ENCODE measurements around the gene DCHS2. TPM values are rescaled to one million over a fixed set of nuclear protein-coding genes. Genes with fewer than 3 reads are reported as not detected.

DCHS2 gene
- total and polyA plus RNA-seq, 2 experiments from 2014 or later: 0.21 to 7.6 TPM

DNA sequence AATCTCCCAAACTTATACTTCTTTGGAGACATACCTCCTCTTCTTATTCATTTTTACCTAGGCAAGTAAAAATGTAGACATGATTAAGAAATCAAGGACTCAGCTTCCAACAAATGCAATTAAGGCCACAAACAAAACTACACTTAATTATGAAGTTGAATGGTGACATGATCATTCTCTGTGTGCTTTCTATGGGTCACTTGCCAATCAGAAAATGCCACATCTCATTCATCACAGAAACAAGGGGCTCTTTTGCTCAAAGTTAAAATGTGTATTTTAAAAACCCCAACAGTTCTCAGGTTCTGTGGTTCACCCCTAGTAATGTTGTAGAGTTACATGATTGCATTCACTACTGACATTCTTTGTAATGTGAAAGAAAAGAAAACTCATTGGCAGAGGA is 273.5 kb downstream of the DCHS2 start:
- ATAC-seq: no peak
- H3K27ac ChIP-seq (ENCODE audit: low read depth): no peak overlapping the region
- no peak for DNase-seq (ENCODE audit: low spot score)

More for the DNA sequence above, 273.5 kb downstream of the DCHS2 start:
- no peaks in the 10 kb centered on the region for H3F3A ChIP-seq (replicated peaks; ENCODE audit: low read depth)
- 0 out of 2 replicates have a peak, but pooled peaks cover 5% of the 10 kb centered on the region for H3K36me3 ChIP-seq (ENCODE audit: insufficient read depth)
- Mint-ChIP-seq H3K4me1 (no peaks in the 10 kb centered on the region), H3K4me3 (no peak overlapping the region), H3K36me3 (ENCODE audit: low read depth) (peaks cover 10% of the 10 kb centered on the region; the same call in 2 of the 3 replicates), H3K9me3 (peaks cover 11% of the 10 kb centered on the region), H3K27me3 (ENCODE audit: insufficient read depth, low read depth, poor library complexity) (no peaks in the 10 kb centered on the region), H3K27ac (no peak overlapping the region)
- no peaks in the 10 kb centered on the region for H4K20me1 ChIP-seq (replicated peaks; ENCODE audit: insufficient read depth)
- no peaks in the 10 kb centered on the region for H3K27me3 ChIP-seq (ENCODE audit: insufficient read depth)
- no peak overlapping the region for H3K4me3 ChIP-seq
- H3K4me1 ChIP-seq (ENCODE audit: insufficient read depth): no peaks in the 10 kb centered on the region
- TF ChIP-seq, protein P1, sequence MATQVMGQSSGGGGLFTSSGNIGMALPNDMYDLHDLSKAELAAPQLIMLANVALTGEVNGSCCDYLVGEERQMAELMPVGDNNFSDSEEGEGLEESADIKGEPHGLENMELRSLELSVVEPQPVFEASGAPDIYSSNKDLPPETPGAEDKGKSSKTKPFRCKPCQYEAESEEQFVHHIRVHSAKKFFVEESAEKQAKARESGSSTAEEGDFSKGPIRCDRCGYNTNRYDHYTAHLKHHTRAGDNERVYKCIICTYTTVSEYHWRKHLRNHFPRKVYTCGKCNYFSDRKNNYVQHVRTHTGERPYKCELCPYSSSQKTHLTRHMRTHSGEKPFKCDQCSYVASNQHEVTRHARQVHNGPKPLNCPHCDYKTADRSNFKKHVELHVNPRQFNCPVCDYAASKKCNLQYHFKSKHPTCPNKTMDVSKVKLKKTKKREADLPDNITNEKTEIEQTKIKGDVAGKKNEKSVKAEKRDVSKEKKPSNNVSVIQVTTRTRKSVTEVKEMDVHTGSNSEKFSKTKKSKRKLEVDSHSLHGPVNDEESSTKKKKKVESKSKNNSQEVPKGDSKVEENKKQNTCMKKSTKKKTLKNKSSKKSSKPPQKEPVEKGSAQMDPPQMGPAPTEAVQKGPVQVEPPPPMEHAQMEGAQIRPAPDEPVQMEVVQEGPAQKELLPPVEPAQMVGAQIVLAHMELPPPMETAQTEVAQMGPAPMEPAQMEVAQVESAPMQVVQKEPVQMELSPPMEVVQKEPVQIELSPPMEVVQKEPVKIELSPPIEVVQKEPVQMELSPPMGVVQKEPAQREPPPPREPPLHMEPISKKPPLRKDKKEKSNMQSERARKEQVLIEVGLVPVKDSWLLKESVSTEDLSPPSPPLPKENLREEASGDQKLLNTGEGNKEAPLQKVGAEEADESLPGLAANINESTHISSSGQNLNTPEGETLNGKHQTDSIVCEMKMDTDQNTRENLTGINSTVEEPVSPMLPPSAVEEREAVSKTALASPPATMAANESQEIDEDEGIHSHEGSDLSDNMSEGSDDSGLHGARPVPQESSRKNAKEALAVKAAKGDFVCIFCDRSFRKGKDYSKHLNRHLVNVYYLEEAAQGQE (IDR thresholded peaks at IDR 0.05; ENCODE audit: unreplicated experiment): no peak
- TF ChIP-seq STAT1 (IDR thresholded peaks at IDR 0.05; ENCODE audit: unreplicated experiment) (no peak), CREB1 (CRISPR knock-in tag; IDR thresholded peaks at IDR 0.05; ENCODE audit: low read depth) (no peak), EZH2phosphoT487 (IDR thresholded peaks at IDR 0.05; ENCODE audit: unreplicated experiment) (no peak), ZNF114 (CRISPR knock-in tag; IDR thresholded peaks at IDR 0.05) (no peak), POLR2AphosphoS5 (IDR thresholded peaks at IDR 0.05; ENCODE audit: low read depth) (no peak), ETS1 (IDR thresholded peaks at IDR 0.05) (no peak), NANOG (IDR thresholded peaks at IDR 0.05; ENCODE audit: borderline replicate concordance) (no peak), JUNB (IDR thresholded peaks at IDR 0.05; ENCODE audit: unreplicated experiment) (no peak), ZNF331 (CRISPR knock-in tag; IDR thresholded peaks at IDR 0.05; ENCODE audit: low read depth) (no peak), EZH2 (IDR thresholded peaks at IDR 0.05; ENCODE audit: low read depth, unreplicated experiment) (no peak)
- TF ChIP-seq, protein P2, sequence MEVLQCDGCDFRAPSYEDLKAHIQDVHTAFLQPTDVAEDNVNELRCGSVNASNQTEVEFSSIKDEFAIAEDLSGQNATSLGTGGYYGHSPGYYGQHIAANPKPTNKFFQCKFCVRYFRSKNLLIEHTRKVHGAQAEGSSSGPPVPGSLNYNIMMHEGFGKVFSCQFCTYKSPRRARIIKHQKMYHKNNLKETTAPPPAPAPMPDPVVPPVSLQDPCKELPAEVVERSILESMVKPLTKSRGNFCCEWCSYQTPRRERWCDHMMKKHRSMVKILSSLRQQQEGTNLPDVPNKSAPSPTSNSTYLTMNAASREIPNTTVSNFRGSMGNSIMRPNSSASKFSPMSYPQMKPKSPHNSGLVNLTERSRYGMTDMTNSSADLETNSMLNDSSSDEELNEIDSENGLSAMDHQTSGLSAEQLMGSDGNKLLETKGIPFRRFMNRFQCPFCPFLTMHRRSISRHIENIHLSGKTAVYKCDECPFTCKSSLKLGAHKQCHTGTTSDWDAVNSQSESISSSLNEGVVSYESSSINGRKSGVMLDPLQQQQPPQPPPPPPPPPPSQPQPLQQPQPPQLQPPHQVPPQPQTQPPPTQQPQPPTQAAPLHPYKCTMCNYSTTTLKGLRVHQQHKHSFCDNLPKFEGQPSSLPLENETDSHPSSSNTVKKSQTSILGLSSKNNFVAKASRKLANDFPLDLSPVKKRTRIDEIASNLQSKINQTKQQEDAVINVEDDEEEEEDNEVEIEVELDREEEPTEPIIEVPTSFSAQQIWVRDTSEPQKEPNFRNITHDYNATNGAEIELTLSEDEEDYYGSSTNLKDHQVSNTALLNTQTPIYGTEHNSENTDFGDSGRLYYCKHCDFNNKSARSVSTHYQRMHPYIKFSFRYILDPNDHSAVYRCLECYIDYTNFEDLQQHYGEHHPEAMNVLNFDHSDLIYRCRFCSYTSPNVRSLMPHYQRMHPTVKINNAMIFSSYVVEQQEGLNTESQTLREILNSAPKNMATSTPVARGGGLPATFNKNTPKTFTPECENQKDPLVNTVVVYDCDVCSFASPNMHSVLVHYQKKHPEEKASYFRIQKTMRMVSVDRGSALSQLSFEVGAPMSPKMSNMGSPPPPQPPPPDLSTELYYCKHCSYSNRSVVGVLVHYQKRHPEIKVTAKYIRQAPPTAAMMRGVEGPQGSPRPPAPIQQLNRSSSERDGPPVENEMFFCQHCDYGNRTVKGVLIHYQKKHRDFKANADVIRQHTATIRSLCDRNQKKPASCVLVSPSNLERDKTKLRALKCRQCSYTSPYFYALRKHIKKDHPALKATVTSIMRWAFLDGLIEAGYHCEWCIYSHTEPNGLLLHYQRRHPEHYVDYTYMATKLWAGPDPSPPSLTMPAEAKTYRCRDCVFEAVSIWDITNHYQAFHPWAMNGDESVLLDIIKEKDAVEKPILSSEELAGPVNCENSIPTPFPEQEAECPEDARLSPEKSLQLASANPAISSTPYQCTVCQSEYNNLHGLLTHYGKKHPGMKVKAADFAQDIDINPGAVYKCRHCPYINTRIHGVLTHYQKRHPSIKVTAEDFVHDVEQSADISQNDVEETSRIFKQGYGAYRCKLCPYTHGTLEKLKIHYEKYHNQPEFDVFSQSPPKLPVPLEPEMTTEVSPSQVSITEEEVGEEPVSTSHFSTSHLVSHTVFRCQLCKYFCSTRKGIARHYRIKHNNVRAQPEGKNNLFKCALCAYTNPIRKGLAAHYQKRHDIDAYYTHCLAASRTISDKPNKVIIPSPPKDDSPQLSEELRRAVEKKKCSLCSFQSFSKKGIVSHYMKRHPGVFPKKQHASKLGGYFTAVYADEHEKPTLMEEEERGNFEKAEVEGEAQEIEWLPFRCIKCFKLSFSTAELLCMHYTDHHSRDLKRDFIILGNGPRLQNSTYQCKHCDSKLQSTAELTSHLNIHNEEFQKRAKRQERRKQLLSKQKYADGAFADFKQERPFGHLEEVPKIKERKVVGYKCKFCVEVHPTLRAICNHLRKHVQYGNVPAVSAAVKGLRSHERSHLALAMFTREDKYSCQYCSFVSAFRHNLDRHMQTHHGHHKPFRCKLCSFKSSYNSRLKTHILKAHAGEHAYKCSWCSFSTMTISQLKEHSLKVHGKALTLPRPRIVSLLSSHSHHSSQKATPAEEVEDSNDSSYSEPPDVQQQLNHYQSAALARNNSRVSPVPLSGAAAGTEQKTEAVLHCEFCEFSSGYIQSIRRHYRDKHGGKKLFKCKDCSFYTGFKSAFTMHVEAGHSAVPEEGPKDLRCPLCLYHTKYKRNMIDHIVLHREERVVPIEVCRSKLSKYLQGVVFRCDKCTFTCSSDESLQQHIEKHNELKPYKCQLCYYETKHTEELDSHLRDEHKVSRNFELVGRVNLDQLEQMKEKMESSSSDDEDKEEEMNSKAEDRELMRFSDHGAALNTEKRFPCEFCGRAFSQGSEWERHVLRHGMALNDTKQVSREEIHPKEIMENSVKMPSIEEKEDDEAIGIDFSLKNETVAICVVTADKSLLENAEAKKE (CRISPR knock-in tag; IDR thresholded peaks at IDR 0.05): no peak
- TF ChIP-seq, protein P3, sequence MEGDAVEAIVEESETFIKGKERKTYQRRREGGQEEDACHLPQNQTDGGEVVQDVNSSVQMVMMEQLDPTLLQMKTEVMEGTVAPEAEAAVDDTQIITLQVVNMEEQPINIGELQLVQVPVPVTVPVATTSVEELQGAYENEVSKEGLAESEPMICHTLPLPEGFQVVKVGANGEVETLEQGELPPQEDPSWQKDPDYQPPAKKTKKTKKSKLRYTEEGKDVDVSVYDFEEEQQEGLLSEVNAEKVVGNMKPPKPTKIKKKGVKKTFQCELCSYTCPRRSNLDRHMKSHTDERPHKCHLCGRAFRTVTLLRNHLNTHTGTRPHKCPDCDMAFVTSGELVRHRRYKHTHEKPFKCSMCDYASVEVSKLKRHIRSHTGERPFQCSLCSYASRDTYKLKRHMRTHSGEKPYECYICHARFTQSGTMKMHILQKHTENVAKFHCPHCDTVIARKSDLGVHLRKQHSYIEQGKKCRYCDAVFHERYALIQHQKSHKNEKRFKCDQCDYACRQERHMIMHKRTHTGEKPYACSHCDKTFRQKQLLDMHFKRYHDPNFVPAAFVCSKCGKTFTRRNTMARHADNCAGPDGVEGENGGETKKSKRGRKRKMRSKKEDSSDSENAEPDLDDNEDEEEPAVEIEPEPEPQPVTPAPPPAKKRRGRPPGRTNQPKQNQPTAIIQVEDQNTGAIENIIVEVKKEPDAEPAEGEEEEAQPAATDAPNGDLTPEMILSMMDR (conservative IDR thresholded peaks at IDR 0.05; ENCODE audit: low read depth in 2 of 2): no peak
- H3K79me2 ChIP-seq (replicated peaks; ENCODE audit: insufficient read depth): no peaks in the 10 kb centered on the region
- peaks cover 9% of the 10 kb centered on the region; the same call in 1 of the 2 replicates for H3K9me2 ChIP-seq (ENCODE audit: insufficient read depth)
- no peak overlapping the region for H3K4me2 ChIP-seq
- no peak overlapping the region for H2AFZ ChIP-seq

Data from GM23338 (cell line).